ENCODE measurements around the gene TOR4A. TPM values are rescaled to one million over a fixed set of nuclear protein-coding genes. Genes with fewer than 3 reads are reported as not detected.

TOR4A gene
- total RNA-seq, 1 experiment from 2014 or later, result 9.7 TPM

Other genes starting within 250 kb of the TOR4A start
- gene ABCA2, start 249.5 kb upstream of the TOR4A start, total RNA-seq (2014; rRNA removed; shearing (Covaris generic)), result 0.81 and 1.3 TPM in 2 replicates
- not detected in 2 replicates for gene FUT7, start 245.6 kb upstream of the TOR4A start, total RNA-seq (2014; rRNA removed; shearing (Covaris generic))
- not detected in 2 replicates for gene NPDC1, start 231.5 kb upstream of the TOR4A start, total RNA-seq (2014; rRNA removed; shearing (Covaris generic))
- not detected in 2 replicates for gene ENTPD2, start 223.7 kb upstream of the TOR4A start, total RNA-seq (2014; rRNA removed; shearing (Covaris generic))
- 21.5 and 24.9 TPM in 2 replicates for gene SAPCD2, start 207.2 kb upstream of the TOR4A start, total RNA-seq (2014; rRNA removed; shearing (Covaris generic))
- gene UAP1L1, start 200.2 kb upstream of the TOR4A start, total RNA-seq (2014; rRNA removed; shearing (Covaris generic)), result 3.4 and 5.6 TPM in 2 replicates
- 51.8 and 64.4 TPM in 2 replicates for gene MAN1B1, start 190.7 kb upstream of the TOR4A start, total RNA-seq (2014; rRNA removed; shearing (Covaris generic))
- gene DPP7, start 163.0 kb upstream of the TOR4A start, total RNA-seq (2014; rRNA removed; shearing (Covaris generic)), result 5.1 and 6.4 TPM in 2 replicates
- gene GRIN1, start 138.6 kb upstream of the TOR4A start, total RNA-seq (2014; rRNA removed; shearing (Covaris generic)), result not detected in 2 replicates
- not detected in 2 replicates for gene LRRC26, start 107.7 kb upstream of the TOR4A start, total RNA-seq (2014; rRNA removed; shearing (Covaris generic))
- gene TMEM210, start 105.7 kb upstream of the TOR4A start, total RNA-seq (2014; rRNA removed; shearing (Covaris generic)), result not detected in 2 replicates
- 11.7 and 13.7 TPM in 2 replicates for gene ANAPC2, start 89.2 kb upstream of the TOR4A start, total RNA-seq (2014; rRNA removed; shearing (Covaris generic))
- gene SSNA1, start 89.0 kb upstream of the TOR4A start, total RNA-seq (2014; rRNA removed; shearing (Covaris generic)), result 94.2 and 177 TPM in 2 replicates
- 6.0 and 6.1 TPM in 2 replicates for gene TPRN, start 77.0 kb upstream of the TOR4A start, total RNA-seq (2014; rRNA removed; shearing (Covaris generic))
- 44.5 and 51.3 TPM in 2 replicates for gene TMEM203, start 72.1 kb upstream of the TOR4A start, total RNA-seq (2014; rRNA removed; shearing (Covaris generic))
- gene NDOR1, start 72.0 kb upstream of the TOR4A start, total RNA-seq (2014; rRNA removed; shearing (Covaris generic)), result 5.2 and 6.5 TPM in 2 replicates
- gene RNF208, start 55.5 kb upstream of the TOR4A start, total RNA-seq (2014; rRNA removed; shearing (Covaris generic)), result not detected in 2 replicates
- gene CYSRT1, start 52.6 kb upstream of the TOR4A start, total RNA-seq (2014; rRNA removed; shearing (Covaris generic)), result 0.24 TPM in 1 of 2 replicates, not detected in the other
- not detected in 2 replicates for gene RNF224, start 50.2 kb upstream of the TOR4A start, total RNA-seq (2014; rRNA removed; shearing (Covaris generic))
- gene SLC34A3, start 46.8 kb upstream of the TOR4A start, total RNA-seq (2014; rRNA removed; shearing (Covaris generic)), result not detected in 2 replicates
- gene TUBB4B, start 36.4 kb upstream of the TOR4A start, total RNA-seq (2014; rRNA removed; shearing (Covaris generic)), result 229 and 232 TPM in 2 replicates
- gene STPG3, start 26.4 kb upstream of the TOR4A start, total RNA-seq (2014; rRNA removed; shearing (Covaris generic)), result not detected in 2 replicates
- 35.2 and 41.9 TPM in 2 replicates for gene NELFB, start 22.4 kb upstream of the TOR4A start, total RNA-seq (2014; rRNA removed; shearing (Covaris generic))
- 0.97 and 1.2 TPM in 2 replicates for gene NRARP, start 24.5 kb downstream of the TOR4A start, total RNA-seq (2014; rRNA removed; shearing (Covaris generic))
- gene EXD3, start 145.4 kb downstream of the TOR4A start, total RNA-seq (2014; rRNA removed; shearing (Covaris generic)), result 1.8 and 4.0 TPM in 2 replicates
- gene NOXA1, start 145.7 kb downstream of the TOR4A start, total RNA-seq (2014; rRNA removed; shearing (Covaris generic)), result not detected in 2 replicates
- gene ENTPD8, start 163.6 kb downstream of the TOR4A start, total RNA-seq (2014; rRNA removed; shearing (Covaris generic)), result not detected in 2 replicates
- 11.6 and 17.9 TPM in 2 replicates for gene NSMF, start 181.6 kb downstream of the TOR4A start, total RNA-seq (2014; rRNA removed; shearing (Covaris generic))

Measured in SJSA1 (cell line).